Epidermal melanocyte (primary cell): ENCODE data around the gene THOC7.

Source experiments
- DNase-seq: peaks from one replicate; pipeline ENCODE4 v3.0.0; 2011; ENCODE audit warnings: low spot score; ENCODE audit not compliant: insufficient read length

THOC7 gene

DNA sequence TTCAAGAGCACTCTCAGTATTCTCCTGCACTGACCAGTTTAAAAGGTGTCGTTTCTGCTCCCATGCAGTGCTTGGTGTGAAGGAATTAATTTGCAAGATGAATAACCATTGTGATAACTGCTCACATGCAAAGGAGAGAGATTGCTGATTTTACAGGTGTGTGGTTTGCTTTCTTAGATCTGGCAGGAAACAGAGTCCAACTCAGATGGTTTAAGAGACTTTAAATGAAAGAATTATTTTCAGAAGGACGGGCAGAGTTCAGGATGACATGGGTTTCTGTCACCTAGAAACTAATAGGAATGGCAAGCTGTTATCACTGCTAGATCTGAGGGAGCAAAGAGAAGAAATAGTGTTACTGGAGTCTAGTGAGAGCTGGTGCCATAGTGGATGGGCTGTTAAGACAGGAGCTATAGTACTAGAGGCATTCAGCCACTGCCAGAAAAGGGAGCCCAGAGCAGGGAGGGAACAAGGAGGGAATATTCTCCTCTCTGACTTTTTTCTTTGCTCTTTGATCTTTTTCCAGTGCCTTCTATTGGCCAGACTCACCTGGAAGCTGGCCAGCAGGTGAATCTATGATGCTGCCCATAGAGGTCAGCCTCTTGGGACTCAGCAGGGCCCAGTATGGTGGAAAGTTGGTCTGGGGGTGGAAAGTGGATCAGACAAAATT lies 14.9 kb upstream of the THOC7 start:
- no peak for DNase-seq

DNA sequence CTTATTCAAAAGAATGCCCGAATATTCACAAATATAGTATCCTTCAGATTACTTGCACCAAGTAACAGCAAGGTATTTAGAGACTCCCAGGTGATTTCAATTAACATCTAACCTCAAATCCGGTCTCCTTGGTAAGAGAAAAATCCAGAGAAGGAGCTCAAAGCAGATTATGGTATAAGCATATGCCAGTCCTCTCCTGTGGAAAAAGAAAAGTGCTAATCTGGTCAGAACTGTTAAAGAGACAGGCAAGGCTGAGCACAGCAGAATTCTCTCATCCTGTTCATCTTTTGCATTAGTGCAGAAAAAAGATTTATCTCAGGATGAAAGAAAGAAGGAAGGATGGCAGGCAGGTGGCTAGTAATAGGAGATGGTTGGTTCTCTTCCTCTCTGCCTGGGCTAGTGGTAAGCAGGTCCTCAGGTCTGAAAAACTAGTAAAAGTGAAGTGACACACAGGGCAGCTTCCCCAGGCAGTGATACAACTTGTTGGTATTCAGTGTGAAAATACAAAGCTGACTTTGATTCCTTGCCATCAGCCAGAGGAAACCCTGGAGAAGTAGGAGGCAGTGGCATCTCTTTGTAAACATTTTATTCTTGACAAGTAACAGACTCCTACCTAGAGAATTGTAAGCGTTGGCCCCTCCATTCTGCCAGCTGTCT lies 14.3 kb upstream of the THOC7 start:
- no peak for DNase-seq

DNA sequence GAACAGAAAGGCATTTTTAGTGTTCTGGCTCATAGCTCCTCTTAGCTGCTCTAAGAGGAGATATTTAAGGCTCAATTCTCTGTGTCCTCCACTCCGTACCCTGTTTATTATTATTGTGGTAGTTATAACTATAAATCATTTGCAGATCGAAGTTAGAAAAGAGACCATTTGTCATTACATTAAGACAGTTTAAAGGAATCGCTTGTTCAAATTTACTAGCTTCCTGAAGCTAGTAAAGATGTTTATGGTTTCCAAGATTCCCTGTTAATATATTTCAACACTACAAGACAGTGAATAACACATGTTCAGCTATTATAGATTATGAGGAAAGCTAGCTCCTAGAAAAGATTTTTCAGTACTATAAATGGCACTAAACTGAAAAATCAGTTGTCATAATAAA lies 12.7 kb upstream of the THOC7 start:
- DNase-seq, result no peak

DNA sequence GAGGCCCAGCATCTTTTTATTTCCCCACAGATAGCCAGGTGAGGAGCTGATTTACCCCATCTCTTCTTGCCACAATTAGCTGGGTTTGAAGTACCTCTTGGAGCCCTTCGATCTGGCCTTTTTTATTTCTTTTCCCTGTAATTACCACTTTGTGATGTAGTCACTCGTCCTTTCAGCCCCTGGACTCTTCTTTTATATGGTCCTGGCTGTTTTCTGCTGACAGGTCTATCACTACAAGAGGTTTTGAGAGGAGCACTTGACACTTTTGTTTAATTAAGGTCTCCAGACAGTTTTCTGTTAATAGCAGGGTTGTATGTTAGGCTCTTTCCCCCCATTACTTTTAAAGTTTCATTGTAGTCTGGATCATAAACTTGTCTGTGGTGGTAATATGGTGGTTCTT lies 11.9 kb upstream of the THOC7 start:
- DNase-seq, result no peak

DNA sequence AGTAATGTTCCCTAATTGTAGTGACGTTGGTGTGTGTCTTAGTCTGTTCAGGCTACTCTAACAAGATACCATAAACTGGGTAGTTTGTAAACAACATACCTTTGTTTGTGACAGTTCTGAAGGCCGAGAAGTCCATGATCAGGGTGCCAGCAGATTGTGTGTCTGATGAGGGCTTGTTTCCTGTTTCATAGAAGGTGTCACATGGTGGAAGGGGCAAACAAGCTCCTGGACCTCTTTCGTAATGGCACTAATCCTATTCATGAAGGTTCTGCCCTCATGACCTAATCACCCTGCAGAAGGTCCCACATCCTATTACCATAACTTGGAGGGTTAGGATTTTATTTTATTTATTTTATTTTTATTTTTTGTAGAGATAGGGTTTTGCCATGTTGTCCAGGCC lies 11.2 kb upstream of the THOC7 start:
- DNase-seq, result no peak

DNA sequence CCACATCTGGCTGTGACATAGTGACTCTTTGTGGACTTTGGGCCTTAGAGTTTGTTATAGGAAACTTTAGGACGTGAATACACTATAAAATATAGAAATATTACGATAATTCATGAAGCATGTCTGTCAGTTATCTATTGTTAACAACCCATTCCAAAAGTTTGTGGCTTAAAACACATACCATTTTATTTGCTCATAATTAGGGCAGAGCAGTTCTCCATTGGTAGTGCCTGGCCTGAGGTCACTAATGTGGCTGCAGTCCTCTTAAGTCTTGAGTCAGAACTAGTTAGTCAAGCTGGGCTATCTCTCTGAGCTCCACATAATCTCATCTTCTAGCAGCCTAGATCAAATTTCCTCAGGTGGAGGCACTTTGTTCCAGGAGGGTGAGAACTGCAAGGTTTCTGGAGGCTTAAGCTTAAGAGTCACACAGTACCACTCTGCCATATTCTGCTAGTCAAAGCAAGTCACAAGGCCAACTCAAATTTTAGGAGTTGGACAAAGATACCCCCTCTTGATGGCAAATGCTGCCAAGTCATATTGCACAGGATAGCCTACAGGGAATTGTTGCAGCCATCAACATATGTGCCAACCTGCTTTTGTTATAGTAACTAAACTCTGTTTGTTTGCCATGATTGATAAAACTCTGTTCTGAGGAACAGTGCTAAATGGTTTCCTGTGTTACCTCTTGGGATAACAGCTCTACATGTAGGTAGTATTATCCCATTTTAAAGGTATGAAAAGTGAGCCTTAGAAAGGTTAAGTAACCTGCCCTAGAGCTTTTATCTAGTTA lies 8.7 kb upstream of the THOC7 start:
- no peak for DNase-seq

DNA sequence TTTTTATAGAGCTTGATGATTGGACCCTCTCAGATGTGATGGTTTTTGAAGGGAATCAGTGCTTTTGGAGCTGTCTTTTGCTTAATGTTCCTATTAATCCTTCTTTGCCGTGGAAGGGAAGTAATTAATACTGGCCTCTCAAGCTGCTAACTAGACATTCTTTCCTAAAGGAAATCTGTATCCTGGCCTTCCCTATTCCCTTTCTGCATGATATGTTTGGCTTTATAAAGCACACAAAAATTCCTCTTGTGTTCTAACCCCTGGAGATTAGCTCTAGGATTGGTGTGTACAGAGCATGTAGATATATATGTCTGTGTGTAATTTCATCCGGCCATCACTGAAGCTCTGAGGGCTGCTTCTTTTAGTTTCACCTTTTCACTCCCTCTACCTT lies 7.0 kb upstream of the THOC7 start:
- no peak for DNase-seq

DNA sequence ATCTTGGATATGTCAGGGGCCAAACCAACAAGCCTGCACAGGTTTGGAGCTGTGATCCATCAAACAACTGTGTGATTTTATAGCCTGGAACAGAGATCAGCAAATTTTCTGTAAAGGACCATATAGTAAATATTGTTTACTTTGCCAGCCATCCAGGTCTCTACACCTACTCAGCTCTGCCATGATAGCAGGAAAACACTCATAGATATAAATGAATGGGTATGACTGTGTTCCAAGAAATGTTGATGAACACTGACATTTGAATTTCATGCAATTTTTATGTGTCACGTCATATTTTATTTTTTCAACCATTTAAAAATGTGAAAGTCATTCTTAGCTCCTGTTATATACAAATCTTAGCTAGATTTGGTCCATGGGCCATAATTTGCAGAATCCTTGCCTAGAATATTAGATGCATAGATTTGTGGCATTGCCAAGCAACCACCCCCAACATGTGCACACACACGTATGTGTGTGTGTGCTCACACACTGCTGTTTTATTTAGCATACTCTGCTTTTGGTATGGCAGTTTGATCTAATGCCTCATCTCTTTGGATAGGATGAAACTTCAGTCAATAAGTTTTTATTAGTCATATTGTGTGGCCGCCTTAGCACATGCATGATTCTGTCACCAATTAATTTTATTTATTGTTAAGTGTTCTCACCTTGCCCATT lies 6.5 kb upstream of the THOC7 start:
- DNase-seq, result no peak

DNA sequence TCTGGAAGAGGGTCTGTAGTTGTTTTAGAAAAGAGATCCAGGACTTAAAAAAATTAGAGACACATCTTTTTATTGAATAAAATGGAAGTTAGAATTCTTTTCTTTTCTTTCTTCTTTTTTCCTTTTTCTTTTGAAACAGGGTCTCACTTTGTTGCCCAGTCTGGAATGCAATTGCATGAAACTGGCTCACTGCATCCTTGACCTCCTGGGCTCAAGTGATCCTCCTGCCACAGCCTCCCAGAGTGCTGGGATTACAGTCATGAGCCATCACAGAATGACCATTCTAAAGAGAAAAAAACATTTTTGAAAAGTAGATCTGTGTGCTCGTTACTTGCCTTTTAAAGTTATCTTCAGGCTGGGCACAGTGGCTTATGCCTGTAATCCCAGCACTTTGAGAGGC lies 3.6 kb upstream of the THOC7 start:
- no peak for DNase-seq

DNA sequence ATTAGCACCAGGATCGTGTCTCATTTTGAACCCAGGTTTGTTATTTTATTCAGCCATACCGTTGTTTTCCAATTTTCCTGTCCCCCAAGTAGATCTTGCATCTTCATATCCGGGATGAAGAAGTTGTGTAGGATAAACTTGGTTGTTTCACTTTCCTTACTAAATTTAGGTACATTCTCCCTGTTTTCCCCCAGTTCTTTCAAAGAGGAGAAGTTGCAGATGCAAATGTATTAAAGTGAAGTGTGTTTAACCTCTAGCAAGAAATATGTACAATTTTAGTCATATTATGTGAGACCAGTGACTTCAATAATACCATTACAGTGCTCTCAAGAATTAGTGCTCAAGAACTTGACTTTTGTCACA lies 1.3 kb upstream of the THOC7 start:
- DNase-seq, result no peak

DNA sequence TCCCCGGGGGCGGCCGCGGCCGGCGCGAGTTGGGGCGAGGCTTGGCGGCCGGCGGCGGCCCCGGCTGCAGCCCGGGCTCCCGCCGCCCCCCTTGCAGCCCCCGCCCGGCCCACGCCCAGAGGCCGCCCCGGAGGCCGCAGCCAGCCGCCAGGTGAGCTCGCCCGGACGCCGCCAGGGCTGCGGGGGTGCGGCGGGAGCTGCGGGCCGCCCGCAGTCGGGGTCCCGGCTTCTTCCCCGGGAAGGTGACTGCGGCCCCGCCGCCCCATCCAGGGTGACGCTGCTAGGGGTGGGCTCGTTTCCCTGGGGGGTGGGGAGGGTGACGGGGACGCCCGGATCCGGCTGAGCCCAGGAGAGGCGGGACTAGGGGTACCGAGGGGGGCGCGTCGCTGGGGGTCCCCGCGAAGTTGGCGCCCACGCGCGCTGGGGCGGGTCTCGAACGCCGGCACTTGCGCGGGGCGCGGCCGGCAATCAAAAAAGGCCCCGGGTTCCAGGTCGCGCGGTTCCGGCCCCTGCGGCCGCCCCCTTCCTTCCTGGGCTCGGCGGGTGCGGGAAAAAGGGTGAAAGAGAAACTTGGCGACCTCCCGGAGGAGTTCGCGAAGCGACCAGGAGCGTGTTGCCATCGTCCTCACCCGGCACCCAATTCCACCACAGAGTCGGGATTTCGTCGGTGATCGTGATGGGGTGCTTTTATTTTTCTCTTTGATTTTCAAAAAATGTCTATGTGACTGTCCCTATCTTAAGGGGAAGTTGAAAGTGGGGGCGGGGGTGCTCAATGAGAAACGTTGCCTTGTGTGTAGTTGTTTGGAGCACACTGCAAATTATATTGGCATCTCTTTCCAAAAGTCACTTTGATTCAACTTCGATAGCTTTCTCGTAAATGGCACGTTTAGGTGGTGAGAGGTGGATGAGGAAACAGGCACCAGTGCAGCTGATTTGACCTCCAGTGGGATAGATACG lies 681 bp upstream of the THOC7 start:
- DNase-seq, result no peak

DNA sequence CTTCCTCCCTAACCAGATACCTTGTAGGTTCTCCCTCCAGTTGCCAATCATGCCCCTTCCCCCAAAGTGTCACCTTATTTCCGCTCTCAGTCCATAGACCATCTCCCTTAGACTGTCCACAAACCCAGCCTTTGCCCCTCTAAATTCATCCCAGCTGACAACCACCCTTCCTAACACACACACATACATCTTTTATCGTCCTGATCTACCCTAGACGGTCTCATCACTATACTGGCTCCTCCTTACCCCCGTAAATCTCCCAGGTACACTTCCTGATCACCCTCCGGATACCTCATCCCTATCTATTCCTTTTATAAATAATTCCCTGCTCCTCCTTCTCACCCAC lies 828 bp downstream of the THOC7 start:
- no peak for DNase-seq

DNA sequence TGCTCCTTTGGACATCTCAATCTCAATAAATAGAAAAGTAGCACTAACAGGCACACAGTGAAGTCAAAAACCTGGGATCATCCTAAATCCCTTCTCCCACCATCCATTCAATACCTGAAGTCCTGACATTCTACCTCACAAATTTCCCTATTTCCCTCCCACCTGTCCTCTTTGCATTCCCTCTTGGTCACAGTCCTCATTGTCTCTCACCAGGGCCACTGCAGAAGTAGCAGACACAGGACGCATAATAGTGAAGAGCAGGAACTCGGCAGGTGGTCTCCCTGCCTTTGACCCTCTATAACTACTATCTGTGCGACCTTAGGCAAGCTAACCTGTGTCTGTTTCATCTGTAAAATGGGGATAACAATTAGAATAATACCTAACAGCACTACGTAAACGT lies 2.3 kb downstream of the THOC7 start:
- DNase-seq, result no peak

DNA sequence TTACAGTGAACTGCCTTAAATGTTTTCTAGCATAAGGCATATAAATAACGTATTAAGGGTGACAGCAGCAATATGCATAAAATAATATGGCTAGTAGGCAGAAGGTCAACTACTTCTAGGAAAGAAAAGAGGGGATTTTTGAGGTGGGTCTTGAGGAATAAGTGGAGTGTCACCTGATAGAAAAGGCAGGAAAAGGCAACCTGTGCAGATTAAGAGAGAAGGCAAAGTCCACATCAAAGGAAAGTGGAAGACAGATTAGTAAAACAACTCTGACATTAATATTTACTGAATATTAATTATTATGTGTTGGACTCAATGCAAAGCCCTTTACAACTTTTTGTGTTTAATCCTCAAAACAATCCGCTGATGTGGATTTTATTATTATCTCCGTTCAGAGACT lies 2.8 kb downstream of the THOC7 start:
- DNase-seq, result no peak

DNA sequence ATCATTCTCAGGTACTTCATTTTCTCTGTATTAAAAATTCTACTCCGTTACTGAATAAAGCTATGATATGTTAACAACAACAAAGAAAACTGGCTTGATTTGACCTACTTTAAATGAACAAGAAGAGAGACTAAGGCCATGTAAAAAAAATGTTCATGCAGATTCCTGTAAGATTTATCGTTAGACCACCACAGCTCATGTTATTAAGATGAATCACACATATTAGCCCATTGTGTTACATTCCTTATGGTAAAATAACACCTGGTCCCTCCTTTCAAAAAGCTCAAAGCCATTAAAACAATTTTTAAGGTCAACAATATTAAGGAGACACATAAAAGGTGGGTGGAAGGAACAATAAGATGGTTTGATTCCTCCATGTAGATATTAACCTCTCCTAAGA lies 6.3 kb downstream of the THOC7 start:
- no peak for DNase-seq

DNA sequence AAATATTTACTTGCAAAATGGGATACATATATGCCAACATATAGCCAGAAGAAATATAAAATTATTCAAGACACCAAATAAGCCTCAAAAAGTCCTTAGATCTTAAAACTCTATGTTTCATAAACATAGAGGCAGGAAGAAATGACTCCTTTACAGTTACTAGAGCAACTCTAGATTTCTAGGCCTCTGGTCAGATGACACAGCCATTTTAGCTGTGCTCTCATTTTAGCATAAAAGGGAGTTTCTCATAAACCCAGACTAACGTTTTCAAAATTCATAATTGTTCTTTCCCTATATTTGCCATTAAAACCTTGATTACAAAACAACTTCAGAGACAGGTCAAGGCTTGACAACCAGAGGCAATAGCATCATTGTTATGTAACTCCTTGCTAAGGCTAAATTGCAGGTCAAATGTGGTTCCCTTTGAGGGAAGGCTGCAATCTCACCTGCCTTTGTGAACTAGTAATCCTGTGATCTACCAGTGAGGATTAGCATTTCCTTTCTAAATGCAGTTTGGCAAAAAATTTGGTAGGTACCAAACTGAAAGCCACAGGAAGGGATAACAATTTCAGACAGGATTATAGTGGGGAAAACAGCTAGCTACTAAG lies 8.2 kb downstream of the THOC7 start:
- DNase-seq, result no peak

DNA sequence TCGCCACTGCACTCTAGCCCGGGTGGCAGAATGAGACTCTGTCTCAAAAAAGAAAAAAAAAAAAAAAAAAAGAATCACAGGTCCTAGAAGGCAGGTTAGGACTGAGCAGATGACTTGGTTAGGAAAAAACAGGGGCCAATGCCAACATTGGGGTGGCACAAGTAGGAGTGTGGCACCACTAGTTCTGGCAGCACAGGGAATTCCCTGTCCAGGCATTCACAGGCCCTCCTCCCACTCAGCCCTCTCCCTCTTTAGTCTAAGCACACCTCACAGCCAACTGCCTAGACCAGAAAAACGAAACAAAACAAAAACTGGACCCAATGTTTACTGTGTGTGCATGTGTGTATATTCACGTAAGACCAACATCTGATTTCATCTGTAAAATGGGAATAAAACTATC lies 10.5 kb downstream of the THOC7 start:
- DNase-seq, result no peak

DNA sequence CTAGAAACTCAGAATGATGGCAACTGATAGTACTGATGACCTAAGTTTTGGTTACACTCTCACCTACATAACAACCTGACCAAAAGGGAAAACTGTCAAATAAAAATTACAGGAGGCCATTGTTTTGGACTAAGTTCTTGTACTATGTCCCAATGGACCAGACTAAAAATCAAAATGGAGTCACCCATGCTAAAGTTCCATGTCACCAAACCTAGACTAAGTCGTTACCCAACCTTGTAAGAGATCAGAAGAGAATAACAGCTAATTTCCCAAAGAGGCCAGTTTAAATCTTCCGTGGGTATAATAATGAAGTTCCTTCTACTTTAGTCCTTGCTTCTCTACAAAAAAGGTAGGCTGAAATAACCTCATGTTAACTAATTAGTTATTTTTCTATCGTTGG lies 12.3 kb downstream of the THOC7 start:
- no peak for DNase-seq

DNA sequence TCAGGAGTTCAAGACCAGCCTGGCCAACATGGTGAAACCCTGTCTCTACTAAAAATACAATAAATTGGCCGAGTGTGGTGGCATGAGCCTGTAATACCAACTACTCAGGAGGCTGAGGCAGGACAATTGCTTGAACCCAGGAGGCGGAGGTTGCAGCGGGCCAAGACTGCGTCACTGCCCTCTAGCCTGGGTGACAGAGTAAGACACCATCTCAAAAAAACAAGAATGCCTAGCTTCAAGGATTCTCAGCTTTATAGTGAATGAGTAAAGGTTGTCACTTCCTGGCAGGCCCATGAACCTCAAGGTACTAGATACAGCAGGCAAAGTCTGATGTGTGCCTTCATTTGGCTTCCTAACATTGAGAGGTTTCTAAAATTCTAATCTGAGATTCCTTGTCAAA lies 14.4 kb downstream of the THOC7 start:
- DNase-seq, result no peak

DNA sequence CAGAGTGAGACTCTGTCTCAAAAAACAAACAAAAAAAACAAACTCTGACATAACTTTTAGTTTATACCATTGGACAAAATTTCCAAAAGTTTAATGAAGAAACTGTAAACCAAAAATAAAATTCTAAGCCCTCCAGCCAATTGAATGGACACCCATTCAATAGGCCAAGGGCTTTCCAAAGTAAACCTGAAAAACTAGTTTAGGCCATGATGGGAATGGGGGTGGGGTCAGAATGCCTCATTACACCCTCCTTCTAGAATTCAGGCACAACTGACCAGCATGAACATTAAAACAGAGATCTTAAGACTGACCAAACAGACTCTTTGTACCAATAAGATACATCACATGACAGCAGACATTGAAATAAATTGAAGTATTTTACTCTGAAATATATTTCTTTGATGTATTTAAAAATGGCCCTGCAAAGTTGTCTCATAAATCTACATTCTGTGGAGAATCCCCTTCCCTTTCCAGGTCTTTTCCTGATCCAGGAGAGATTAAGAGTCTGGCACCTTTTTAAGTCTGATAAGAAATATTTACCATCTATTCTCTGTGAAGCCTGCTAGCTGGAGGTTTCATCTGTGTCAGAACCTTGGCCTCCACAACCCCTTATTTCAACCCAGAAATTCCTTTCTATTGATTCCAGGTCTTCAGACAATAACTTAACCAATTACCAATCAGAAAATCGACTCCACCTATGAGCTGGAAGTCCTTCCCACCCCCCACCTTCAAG lies 15.7 kb downstream of the THOC7 start:
- no peak for DNase-seq
